GM11168 (cell line): ENCODE results near the gene CUL3.

Source experiments
- in situ Hi-C: fragments of 300-500 bp; cut with MboI; formaldehyde crosslinking; loops from one replicate; pipeline ENCODE4 v1.12.0; 2022; ENCODE audit warnings: low sequenced_read_pairs; ENCODE audit not compliant: unreplicated experiment

CUL3 gene

DNA sequence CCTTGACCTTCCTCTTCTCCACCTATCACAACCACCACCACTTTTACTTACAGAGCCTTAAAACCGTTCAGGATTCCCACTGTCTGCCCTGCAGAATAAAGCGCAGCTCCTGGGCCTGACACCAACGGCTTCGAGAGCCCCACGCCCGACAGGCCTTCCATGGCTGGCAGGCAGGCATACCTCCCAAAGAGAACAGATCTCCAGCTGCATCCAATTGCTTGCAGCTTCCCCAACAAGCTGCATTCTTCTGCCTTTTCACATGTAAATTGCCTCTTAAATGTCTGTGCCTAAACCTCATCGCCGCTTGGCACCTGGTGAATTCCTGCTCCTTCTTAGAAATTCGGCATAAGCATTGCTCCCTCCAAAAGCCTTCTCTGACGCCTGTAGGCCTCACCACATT, 151.7 kb downstream of the CUL3 start:
- in situ Hi-C loops: no loop called here

DNA sequence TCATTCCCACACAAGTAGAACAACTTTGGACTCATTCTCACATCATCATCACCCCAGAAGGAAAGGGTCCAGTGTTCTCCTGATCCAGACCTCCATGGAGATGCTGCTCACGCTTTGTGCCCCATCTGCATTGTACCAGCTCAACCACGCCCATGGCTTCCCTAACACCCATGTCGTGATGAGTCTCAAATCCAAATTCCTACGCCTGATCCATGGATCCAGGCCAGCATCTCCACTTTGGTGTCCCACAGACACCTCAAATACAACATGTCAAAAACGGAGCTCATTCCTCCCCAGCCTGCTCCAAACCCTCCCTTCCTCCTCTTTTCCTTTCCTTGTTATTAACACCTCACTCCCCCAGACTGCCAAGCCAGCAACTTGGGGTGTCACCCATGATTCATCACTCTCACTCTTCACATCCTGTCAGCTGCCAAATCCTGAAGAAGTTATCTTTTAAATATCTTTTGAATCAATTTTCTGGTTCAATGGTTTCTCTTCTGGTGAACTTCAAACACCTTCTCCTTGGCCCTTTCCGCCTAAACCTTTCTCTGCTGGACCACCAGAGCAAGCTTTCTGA, 153.1 kb downstream of the CUL3 start:
- in situ Hi-C loops: no loop called here

DNA sequence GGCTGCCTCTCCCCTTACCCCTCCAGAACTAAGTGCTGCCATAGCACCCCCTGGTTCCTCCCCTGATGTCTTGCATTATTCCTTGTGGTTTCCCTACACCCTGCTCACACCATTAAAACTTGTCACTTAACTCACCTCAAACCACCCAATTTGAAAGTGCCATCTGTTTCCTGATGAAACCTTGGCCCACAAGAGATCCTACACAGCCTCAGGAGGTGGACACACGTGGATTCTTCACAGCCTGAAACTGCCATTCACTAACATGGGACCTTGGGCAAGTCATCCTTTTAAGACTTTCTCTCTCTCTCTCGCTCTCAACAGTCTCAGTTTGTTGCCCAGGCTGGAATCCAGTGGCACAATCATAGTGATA, 155.7 kb downstream of the CUL3 start:
- in situ Hi-C loops: no loop called here

DNA sequence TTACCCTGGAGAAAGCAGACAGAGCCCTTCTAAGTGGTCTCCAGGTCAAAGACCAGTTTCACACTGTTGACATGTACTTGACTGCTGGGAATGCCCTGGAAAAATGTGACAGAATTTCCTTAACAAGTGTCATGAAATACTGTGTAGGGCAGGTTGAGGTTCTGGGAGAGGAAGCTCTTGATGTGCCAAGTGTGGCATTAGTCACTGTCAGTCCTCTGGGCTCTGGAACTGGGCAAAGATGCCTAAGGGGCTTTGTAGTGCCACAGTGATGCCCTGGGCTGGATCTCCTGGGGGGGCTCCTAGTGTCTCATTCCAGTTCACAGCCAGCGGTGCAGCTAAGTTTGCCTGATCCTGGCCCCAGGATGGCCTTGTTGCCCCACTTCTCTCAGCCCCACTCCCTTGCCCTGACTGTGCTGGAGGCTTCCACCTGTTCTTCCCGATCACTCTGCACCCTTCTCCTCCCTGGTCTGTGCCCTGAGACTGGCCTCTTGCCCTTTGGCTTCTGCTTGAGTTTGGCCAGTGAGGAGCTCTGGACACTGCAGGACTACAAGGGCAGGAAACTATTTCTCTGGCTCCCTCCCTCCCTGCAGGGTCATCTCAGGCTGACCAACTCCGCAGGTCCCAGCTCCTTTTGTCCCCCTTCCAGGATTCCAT, 156.2 kb downstream of the CUL3 start:
- in situ Hi-C loops: no loop called here

DNA sequence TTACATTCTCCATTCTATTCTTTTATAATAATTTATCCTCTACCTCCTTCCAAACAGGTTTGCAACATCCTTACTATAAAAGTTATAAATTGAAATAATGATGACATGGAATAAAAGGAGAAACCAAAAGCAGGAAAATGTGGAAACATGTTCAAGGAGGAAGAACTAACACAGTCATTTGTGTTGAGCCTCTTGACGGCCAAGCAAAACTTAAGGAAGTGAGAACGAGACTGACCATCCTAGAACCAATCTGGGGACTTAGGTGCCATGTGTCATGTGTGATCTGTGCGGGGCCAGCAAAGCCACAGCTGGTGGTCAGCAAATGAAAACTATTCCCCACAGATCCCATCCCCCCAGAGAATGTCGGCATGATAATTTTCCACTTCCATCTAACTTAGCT, 157.7 kb downstream of the CUL3 start:
- in situ Hi-C loops: no loop called here

DNA sequence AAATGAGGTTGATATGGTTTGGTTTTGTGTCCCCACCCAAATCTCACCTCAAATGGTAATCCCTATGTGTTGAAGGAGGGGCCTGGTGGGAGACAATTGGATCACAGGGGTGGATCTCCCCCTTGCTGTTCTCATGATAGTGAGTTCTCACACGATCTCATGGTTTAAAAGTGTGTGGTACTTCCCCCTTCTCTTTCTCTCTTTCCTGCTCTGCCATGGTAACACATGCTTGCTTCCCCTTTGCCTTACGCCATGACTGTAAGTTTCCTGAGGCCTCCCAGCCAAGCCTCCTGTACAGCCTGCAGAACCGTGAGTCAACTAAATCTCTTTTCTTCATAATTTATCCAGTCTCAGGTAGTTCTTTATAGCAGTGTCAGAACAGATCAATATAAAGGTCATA, 158.5 kb downstream of the CUL3 start:
- in situ Hi-C loops: no loop called here

DNA sequence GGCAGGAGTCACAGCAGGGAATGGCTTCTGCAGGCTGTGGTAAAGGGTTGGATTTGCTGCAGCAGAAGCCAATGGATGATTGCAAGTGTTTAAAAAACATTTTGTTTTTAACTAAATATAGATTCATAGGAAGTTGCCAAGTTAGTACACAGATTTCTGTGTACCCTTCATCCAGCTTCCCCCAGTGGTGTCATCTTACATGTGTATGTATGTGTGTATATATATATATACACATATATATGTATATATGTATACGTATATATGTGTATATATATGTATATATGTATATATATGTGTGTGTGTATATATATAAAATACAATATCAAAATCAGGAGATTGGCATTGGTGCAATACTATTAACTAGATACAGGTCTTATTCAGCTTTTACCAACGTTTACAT, 164.1 kb downstream of the CUL3 start:
- in situ Hi-C loops: no loop called here
